G401.6 (cell line): ENCODE results near the gene UTS2R.
"Not testable (repeated sequence)": the region's sequence is repeated elsewhere in the genome, so short reads cannot be mapped to it uniquely, and the experiment has no call there.

ENCODE experiments used
- FAIRE-seq: peaks from 2 replicates; lab custom pipeline; 2012; peaks lifted over from hg19 to GRCh38; lab: Jason Lieb, UNC

UTS2R gene

GRCh38 chr17:82375359-82376041, 3.9 kb downstream of the UTS2R start:
- FAIRE-seq, result no peak

DNA sequence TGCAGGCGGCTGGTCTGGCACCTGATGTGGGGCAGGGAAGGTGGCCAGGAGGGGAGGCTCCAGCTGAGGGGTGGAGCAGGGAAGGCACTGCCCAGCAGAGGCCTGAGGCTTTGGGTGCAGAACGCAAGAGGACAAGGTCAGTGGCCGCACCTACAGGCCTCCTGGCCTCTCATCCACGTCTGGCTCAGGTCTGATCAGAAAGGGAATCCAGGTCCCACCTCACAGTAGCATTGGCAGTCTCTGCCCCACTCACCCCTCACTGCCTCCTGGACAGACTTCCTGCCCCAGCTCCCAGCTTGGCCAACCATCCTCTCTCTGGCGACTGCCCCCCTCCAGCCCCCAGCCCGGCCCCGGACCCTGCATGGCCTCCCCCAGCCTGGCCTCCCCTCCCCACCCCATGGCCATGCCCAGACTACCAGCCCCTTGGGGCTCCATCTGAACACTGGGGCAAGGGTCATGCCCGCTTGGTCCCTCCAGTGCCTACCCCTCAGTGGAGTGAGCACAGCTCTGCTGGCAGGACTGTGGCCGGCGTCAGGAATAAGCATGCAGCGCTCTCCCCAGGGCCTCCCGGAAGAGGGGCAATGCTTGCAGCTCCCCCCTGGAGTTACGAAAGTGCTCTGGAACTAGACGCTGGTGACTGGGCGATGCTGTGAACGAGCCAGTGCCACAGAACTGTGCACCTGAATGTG, 4.6 kb downstream of the UTS2R start:
- no peak for FAIRE-seq

DNA sequence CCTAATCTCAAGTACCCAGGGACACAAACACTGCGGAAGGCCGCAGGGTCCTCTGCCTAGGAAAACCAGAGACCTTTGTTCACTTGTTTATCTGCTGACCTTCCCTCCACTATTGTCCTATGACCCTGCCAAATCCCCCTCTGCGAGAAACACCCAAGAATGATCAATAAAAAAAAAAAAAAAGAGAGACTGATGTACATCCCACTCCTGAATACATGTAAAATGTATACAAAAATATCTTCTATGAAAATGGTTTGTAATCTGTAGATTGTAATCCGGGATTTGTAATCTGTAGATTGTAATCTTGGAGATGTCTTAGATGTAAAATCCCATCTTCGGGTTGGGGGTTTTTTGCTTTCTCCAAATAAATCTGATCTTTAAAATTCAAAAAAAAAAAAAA, 5.7 kb downstream of the UTS2R start:
- not testable (repeated sequence) for FAIRE-seq

DNA sequence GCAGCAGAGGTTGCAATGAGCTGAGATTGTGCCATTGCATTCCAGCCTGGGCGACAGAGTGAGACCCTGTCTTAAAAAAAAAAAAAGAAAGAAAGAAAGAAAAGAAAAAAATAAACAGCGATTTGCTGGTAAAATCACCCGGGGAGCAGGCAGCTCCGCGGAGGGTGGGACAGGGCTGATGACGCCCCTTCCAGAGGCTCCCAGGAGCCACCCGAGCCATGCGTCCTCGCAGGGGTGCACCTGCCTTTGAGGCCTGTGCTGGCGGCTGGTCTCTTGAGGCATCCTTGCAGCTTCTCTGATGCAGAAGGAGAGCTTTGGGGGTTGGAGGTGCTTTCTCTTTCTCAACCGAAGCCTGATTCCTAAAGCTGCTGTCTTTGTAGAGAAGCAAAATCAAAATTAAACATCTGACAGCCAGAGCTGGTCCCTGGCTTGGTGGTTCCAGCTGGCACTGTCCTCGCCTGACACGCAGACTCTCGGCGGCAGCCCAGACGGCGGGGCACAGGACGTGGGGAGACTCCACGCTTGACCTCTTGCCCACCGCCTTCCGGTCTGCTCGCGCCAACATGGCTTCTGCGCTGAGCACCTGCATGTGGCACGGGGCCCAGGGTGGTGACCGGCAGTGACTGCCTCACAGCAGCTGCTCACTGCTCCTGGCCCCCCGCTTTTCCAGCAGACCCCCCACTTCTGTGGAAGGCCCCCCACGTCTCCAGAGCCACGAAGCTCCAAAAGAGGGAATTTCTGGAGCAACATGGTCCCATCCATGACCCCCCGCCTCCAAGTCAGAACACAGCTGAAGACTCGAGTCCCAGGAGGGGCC, 6.6 kb downstream of the UTS2R start:
- FAIRE-seq, result no peak

GRCh38 chr17:82378741-82379021, 7.1 kb downstream of the UTS2R start:
- FAIRE-seq, result no peak

DNA sequence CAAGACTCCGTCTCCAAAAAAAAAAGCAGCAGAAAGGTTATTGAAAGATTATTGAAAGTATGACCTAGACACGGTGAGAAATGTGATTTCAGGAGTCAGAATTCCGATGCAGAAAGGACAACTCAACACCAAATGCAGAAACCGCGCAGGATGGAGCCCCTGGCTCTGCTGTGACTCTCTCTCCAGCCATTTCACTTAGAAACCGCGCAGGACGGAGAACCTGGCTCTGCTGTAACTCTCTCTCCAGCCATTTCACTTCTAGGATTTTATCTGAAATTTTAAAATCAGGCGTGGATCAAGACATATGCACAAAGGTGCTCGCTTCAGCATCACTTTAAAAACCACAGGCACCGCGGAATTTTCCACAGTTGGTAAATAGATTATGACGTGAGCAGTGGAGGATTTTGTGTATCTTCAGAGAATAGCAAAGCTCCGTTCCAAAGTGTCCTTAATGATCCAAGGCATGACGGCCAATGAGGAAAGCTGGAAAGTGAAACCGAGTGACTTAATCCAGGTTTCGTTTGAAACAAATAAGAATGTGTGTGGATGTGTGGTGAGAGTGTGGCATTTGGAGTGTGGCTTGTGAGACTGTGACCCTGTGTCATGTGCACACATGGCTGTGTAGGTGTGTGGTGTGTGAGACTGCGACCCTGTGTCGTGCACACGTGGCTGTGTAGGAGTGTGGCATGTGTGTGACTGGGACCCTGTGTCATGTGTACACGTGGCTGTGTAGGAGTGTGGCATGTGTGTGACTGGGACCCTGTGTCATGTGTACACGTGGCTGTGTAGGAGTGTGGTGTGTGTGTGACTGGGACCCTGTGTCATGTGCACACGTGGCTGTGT, 9.5 kb downstream of the UTS2R start:
- no peak for FAIRE-seq

GRCh38 chr17:82381703-82382009, 10.1 kb downstream of the UTS2R start:
- FAIRE-seq, result not testable (repeated sequence)

DNA sequence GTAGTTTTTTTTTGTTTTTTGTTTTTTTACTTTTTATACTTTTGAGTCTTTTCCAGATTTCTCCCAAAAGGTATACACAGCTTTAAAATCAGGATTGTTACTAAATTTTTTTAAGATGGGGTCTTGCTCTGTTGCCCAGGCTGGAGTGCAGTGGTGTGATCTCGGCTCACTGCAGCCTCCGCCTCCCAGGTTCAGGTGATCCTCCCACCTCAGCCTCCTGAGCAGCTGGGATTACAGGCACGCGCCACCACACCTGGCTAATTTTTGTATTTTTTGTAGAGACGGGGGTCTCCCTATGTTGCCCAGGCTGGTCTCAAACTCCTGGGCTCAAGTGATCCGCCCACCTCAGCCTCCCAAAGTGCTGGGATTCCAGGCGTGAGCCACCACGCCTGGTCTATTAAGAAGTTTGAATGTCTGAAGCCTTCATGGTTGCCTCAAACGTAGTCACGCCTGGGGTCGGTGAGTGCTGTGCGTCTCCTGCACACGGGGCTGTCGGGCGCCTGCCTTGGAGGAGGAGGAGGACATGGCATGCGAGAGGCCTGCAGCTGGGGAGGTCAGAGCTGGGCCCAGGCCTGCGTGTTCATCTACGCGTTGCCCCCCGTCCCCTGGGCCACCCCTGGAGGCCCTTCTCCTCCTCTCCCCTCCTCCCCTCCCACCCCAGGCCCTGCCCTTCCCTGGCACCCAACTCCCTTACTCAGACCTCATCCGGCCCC, 10.8 kb downstream of the UTS2R start:
- not testable (repeated sequence) for FAIRE-seq

- no peak for FAIRE-seq
Observed at GRCh38 chr17:82382933-82383255, 11.3 kb downstream of the UTS2R start.

- FAIRE-seq, result no peak
Observed at GRCh38 chr17:82383411-82383810, 11.8 kb downstream of the UTS2R start.

DNA sequence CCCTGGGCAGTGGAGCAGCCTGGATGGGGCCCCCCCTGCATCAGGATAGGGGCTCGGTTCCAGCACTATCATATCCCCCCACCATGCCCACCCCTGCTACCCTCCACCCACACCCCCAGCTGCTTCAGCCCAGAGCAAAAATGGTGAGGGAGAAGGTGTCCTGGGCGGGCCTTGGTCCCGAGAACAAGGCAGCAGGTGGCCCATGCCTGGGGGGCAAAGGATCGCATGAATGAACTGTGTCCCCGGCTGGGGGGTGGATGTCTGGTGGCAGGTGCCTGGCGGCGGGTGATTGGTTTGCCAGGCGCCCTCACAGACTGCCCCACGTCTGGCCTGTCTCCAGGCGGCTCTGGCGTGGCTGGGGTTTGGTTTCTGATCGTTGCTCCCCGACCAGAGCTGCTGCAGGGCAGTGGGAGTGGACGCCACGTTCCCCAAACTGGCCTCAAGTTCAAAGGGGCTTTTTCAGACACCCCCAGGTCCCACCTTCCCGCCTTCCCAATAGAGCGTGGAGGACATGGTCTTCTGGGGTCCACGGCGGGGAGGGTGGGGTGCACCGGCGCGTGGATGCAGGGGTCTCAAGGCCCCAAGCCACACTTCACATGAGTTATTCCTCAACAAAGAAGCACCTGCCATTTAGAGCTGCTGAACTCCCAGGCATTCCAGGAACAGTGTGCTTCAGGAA, 12.6 kb downstream of the UTS2R start:
- FAIRE-seq, result no peak

- FAIRE-seq, result no peak
Observed at GRCh38 chr17:82384730-82385481, 13.3 kb downstream of the UTS2R start.

DNA sequence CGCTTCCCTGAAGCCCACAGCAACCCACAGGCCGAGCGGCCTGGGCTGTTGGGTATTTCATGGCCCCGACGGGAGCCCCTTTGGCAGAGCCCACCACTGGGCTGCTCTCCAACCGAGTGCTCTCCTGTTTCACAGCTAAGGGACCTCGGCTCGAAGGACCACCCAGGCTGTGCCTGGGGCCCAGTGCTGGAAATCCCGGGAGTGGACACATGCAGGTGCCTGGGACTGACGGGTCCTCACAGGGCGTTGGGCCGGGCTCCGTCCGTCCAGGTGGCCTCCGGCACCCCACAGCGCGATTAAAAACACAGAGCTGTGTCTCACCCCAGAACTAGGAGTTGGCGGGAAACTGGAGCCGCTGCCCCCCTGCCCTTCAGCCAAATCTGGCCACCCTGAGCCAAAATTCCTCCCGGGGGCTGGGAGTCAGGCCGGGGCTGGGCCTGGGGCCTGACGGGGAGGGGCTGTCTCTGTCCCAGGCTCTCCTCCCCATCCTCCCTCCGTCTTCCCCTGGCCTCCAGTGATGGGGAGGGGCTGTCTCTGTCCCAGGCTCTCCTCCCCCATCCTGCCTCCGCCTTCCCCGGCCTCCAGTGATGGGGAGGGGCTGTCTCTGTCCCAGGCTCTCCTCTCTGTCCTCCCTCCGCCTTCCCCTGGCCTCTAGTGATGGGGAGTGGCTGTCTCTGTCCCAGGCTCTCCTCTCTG, 14.1 kb downstream of the UTS2R start:
- no peak for FAIRE-seq

- FAIRE-seq, result no peak
Observed at GRCh38 chr17:82386255-82386831, 14.8 kb downstream of the UTS2R start.

DNA sequence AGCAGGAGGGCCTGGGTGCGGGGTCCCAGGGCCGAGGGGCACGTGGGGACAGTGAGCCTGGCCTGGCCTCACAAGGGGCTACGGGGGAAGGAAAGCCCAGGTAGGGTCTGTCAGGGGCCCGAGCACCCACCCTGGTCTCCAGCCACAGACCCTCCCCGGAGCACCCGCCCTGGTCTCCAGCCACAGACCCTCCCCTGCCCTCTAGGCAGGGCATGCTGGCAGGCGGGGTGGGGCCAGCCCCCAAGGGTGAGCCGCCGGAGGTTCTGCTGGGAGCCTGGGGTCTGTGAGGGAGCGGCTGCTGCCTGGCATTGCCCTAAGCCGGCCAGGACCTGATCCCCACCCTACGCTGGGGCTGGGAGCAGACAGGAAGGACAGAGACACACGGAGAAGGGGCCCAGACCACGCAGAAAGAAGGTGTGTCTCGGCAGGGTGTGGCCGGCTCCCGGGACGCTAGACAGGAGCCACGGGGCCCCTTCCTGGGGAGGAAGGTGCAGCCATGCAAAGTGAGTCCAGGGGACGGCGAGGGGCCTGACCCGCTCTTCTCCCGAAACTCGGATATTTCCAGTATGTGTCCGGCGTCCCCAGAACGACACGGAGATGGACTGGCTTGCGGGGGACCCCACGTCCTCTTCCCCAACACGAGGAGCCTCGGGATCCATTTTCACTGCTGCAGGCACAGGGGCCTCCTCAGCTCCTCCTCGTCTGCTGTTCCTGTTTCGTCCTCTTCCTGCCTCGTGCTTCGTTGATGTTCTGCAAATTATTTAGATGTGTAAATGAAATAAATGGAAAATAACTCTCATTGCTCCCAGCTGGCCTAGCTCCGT, 15.5 kb downstream of the UTS2R start:
- no peak for FAIRE-seq

GRCh38 chr17:82387705-82388106, 16.1 kb downstream of the UTS2R start:
- no peak for FAIRE-seq

GRCh38 chr17:82388223-82388921, 16.8 kb downstream of the UTS2R start:
- no peak for FAIRE-seq

- FAIRE-seq, result no peak
Observed at GRCh38 chr17:82388922-82389283, 17.3 kb downstream of the UTS2R start.
